Prostate gland (tissue), 2 donors: ENCODE measurements around the gene VWF.
"Not testable (repeated sequence)": the region's sequence is repeated elsewhere in the genome, so short reads cannot be mapped to it uniquely, and the experiment has no call there.

Experiments
- POLR2A ChIP-seq: fragments of 450-650 bp; IDR thresholded peaks from one replicate; pipeline ENCODE4 v1.6.1; 2016; ENCODE audit warnings: antibody characterized with exemption, mild to moderate bottlenecking
- POLR2AphosphoS5 ChIP-seq: sonication (generic); formaldehyde crosslinking; IDR thresholded peaks from one replicate; pipeline ENCODE4 v1.6.1; 2017; ENCODE audit warnings: antibody characterized with exemption
- TF ChIP-seq, protein P1 (sequence below), 4 experiments: fragments of 200-600 bp in 2 of 4; fragments of 450-650 bp in 2 of 4; sonication (generic) in 2 of 4; IDR thresholded peaks; 1 replicate in 3 of 4; 2 replicates in 1 of 4; pipeline ENCODE4 v1.5.1; 2016 to 2019; ENCODE audit warnings: antibody characterized with exemption in 4 of 4, mild to moderate bottlenecking in 2 of 4, moderate library complexity in 2 of 4

DNA sequence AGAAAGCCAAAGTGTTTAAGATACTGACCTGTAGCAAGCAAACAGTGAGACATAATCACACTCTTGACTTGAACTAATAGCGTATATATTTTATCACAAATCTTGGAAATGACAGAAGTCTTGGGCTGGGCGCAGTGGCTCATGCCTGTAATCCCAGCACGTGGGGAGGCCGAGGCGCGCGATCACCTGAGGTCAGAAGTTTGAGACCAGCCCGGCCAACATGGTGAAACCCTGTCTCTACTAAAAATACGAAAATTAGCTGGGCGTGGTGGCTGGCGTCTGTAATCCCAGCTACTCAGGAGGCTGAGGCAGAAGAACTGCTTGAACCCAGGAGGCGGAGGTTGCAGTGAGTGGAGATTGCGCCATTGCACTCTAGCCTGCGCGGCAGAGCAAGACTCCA is 24.3 kb upstream of the VWF start:
- TF ChIP-seq, protein P1, sequence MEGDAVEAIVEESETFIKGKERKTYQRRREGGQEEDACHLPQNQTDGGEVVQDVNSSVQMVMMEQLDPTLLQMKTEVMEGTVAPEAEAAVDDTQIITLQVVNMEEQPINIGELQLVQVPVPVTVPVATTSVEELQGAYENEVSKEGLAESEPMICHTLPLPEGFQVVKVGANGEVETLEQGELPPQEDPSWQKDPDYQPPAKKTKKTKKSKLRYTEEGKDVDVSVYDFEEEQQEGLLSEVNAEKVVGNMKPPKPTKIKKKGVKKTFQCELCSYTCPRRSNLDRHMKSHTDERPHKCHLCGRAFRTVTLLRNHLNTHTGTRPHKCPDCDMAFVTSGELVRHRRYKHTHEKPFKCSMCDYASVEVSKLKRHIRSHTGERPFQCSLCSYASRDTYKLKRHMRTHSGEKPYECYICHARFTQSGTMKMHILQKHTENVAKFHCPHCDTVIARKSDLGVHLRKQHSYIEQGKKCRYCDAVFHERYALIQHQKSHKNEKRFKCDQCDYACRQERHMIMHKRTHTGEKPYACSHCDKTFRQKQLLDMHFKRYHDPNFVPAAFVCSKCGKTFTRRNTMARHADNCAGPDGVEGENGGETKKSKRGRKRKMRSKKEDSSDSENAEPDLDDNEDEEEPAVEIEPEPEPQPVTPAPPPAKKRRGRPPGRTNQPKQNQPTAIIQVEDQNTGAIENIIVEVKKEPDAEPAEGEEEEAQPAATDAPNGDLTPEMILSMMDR (IDR thresholded peaks at IDR 0.05) = not testable (repeated sequence)
- not testable (repeated sequence) for TF ChIP-seq POLR2A, POLR2AphosphoS5
